GM19193 (cell line): Measurements from ENCODE around the gene BICDL1.

Experiments
- POLR2A ChIP-seq: IDR thresholded peaks from 4 replicates; pipeline ENCODE4 v1.6.1; 2011; ENCODE audit not compliant: insufficient read depth, insufficient read length; ENCODE audit errors: extremely low read depth

BICDL1 gene

GRCh38 chr12:120032242-120032641, 43.2 kb downstream of the BICDL1 start:
- TF ChIP-seq POLR2A = no peak

GRCh38 chr12:120037851-120038250, 48.8 kb downstream of the BICDL1 start:
- TF ChIP-seq POLR2A = no peak

- no peak for TF ChIP-seq POLR2A
Measured at GRCh38 chr12:120039711-120040110, 50.7 kb downstream of the BICDL1 start.

GRCh38 chr12:120041386-120042231, 52.6 kb downstream of the BICDL1 start:
- no peak for TF ChIP-seq POLR2A

GRCh38 chr12:120047072-120047471, 58.0 kb downstream of the BICDL1 start:
- no peak for TF ChIP-seq POLR2A

GRCh38 chr12:120048263-120048662, 59.2 kb downstream of the BICDL1 start:
- no peak for TF ChIP-seq POLR2A

GRCh38 chr12:120049426-120049825, 60.4 kb downstream of the BICDL1 start:
- TF ChIP-seq POLR2A = no peak

GRCh38 chr12:120051535-120051934, 62.5 kb downstream of the BICDL1 start:
- no peak for TF ChIP-seq POLR2A

- TF ChIP-seq POLR2A = no peak
Measured at GRCh38 chr12:120054293-120054692, 65.3 kb downstream of the BICDL1 start.

GRCh38 chr12:120055231-120056000, 66.4 kb downstream of the BICDL1 start:
- TF ChIP-seq POLR2A = no peak

- no peak for TF ChIP-seq POLR2A
Measured at GRCh38 chr12:120056739-120057138, 67.7 kb downstream of the BICDL1 start.

GRCh38 chr12:120060196-120060595, 71.2 kb downstream of the BICDL1 start:
- no peak for TF ChIP-seq POLR2A

GRCh38 chr12:120060717-120061116, 71.7 kb downstream of the BICDL1 start:
- no peak for TF ChIP-seq POLR2A

- TF ChIP-seq POLR2A = no peak
Measured at GRCh38 chr12:120061575-120062214, 72.7 kb downstream of the BICDL1 start.

GRCh38 chr12:120062976-120063579, 74.0 kb downstream of the BICDL1 start:
- TF ChIP-seq POLR2A = no peak

- no peak for TF ChIP-seq POLR2A
Measured at GRCh38 chr12:120064054-120064940, 75.3 kb downstream of the BICDL1 start.
